HT1080 (cell line): Measurements from ENCODE around the gene ROR2. TPM values are rescaled to one million over a fixed set of nuclear protein-coding genes. Genes with fewer than 3 reads are reported as not detected.

Experiments
- DNase-seq: peaks from one replicate; pipeline ENCODE4 v3.0.0-alpha.2; 2015; ENCODE audit warnings: low read depth
- total RNA-seq: library from RNA; depleted of rRNA; stranded (reverse); fragments of >200 nt; shearing (Covaris generic); gene quantifications from 2 replicates; pipeline ENCODE4 v1.2.3, GENCODE V29; 2014

The ROR2 gene
- total RNA-seq, 1 experiment from 2014 or later: 0.29 TPM

DNA sequence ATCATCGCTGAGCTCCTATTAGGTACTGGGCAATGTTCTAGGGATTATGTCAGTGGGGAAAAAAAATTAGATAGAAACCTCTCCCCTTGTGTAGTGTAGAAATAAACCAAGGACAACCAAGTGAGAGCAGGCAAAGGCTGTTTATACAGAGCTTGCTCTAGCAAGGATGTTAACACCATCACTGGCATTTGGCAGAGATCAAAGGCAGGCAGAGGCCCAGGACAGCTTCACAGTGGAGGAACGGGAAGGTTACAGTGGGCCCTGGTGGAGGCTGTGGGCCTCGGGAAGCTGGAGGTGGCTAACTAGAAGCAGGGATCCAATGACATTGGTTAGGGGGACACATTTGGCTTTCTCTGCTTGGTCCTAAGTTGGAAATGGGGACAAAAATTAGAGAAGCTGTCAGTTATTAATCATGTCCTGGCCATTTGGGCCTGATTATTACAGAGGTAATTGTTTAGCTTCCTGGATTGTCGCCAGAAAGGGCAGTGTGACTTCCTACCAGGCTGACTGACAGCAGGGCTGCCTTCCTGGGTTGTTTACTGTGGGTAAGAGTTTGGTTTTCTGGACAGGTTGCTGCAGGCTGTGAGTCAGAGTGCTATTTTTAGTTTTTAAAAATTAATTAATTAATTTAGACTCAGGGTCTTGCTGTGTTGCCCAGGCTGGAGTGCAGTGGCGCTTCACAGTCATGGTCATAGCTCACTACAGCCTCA is 259.3 kb downstream of the ROR2 start:
- DNase-seq: no peak

DNA sequence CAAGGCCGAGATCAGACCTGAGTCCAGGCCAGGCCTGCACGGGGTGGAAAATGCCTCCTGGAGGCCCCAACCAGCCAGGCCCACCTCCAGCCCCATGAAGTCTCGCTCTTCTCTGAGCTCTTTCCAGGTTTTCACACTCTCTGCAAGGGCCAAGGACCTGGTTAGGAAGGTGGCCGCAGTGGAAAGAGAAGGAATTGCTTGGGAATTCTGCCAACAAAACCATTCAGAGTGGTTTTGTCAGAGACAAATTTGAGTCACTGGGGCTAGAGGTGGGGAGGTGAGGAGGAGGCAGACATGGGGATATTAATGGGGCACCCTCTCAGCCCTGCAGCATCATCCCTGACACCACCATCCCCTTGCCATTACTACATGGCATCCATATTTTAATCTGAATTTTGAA is 261.0 kb downstream of the ROR2 start:
- DNase-seq: no peak

DNA sequence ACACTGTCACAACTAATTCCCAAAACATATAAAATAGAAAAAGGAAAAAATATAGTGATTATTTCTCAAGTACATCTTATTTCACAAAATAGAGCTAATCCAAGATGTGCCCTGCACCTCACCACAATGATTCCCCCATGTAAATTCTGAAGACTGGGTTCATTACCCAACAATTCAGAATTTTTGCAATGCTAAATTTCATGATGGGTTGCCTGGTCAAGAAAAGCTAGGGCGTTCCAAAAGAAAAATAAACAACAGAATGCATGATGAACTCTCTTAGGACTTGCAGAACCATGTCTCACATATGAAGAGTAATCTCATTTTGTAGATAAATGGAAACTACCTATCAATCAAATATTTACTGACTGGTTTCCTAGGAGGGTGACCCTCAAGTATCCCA is 266.8 kb downstream of the ROR2 start:
- DNase-seq: no peak

DNA sequence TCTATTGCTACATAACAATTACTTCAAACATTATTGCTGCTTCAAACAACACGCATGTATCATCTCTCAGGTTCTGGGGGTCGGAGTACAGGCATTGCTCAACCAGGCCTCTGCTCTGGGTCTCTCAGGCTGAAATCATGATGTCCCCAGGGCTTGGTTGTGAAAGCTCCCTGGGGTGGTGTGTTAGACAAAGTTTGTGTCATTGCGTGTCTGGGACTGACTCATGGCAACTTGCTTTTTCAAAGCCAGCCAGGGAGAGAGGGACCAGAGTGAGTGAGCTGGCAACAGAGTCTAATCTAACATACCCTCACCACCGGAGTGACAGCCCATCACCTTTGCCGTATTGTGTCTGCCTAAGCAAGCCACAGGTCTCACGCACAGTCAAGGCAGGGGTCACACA is 267.2 kb downstream of the ROR2 start:
- DNase-seq: no peak

DNA sequence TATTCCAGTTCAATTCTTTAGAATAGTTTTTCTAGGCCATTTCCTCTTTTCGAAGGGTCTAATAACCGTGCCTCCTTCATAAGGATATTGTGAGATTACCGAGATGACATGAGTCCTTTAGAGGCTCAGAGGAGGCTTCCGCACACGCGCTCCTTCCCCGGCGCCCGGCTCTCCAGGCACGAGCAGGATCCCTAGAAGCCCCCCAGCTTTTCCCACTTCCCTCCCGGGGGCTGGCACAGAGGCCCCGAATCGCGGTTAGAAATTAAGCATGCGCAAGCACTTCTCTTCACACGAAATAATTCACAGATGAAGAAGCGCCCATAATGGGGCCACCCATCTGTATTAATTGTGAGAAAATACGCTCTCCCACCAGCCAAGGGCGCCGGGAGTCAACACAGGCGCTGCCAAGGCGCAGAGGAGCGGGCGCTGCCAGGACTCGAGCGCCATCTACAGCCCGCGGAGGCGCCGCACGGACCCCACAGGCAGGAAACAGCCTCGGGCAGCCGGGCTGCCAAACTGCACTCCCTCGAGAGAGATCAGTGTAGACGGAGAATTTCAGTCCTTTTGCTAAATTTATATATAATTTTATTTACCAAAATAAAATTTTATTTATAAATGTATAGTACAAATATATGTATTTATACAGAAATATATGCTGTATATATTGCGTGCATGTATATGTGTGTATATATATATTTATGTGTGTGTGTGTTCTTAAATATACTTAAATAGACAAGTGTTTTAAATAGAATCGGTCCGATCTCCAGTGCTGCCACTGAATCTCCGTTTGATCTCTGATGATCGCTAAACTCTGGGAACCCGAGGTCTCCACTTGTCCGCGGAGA is 268.3 kb downstream of the ROR2 start:
- DNase-seq: no peak

DNA sequence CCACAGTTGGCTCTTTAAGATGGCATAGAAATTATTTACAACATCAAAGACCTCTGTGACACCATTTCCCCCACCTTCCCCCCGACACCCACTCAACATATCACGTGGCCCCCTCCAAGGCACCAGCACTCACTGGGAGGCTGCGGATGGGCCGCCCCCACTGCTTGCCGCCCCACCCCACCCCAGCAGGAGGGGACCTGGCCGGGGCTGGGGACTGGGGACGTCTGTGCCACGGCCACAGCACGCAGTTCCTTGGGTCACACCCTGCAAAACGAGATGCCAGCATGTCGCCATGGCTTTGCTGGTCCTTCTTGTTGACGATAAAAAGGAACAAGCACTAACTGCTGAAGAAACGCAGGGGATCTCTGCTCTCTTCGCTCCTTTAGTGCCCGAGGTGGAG is 269.0 kb downstream of the ROR2 start:
- no peak for DNase-seq

DNA sequence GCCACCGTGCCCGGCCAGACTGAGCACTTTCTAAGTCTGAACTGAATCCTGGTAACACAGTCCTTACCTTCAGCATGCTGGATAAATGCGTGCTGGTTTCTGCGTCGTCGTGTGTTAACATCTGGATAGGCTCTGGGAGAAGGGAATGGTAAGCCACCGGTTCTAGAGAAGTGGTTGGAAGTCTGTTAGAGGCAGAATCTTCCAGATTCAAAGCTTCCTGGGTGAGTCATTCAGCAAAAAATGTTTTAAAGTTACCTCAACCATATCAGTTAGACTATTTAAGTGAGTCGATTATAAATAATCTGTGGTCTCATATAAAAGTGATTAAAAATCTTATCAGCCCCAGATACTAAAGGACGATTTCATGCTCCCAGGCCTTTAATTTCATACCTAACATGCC is 269.9 kb downstream of the ROR2 start:
- peak; percentile 4 for DNase-seq

DNA sequence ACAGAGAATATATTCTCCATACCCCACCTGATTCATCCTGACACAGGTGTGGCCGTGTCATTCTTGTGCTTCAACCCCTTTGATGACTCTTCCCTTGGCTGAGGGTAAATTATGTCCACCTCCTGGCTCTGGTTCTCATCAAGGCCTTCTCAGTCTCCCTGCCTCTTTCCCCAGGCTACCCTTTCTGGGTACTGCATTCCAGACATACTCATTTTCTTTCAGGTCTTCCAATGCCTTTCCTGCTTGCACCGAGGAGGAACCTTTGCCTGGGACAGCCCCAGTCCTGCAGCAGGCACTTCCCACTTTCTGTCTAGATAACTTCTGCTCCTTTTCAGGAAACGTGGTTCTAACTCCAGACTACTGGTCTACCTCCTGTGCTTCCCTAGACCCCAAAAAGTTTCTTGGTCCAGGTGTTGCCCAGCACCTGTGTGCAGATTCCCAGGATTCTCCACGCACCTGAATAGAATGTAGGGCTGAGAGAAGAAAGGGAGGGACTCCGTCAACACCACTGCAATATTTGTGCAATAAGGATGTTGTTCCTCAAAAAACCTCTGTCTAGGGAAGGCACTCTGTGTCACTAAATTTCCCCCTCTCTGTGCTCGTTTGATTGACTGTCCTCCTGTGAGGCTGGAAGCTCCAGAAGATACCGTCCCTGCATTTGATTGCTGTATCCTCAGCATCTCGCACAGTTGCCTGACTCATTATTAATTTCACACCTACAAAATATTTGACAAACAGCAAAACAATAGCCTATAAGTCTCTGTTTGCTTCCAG is 271.0 kb downstream of the ROR2 start:
- no peak for DNase-seq

DNA sequence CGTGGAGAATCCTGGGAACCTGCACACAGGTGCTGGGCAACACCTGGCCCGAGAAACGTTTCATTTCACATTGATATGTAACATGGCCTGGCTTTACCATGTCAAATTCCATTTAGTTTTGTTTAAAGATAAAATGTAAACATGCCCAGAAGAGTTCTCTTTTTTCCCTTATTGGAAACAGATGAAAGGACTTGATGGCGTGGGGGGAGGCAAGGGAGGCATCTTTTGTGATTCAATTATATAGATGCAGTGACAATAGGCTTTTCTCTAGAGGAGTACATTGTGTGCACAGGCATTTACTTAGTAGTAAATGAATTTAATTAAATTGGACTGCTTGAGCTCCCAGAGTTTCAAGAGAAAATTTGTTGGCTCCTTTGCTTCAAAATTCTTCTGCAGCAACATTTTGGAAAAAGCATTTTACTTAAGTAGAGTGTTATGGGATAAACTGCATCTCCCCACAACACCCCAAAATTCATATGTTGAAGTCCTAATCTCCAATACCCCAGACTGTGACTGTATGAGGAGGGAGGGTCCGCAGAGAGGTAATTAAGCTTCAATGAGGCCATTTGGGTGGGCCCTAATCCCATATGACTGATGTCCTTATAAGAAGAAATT is 272.1 kb downstream of the ROR2 start:
- no peak for DNase-seq

DNA sequence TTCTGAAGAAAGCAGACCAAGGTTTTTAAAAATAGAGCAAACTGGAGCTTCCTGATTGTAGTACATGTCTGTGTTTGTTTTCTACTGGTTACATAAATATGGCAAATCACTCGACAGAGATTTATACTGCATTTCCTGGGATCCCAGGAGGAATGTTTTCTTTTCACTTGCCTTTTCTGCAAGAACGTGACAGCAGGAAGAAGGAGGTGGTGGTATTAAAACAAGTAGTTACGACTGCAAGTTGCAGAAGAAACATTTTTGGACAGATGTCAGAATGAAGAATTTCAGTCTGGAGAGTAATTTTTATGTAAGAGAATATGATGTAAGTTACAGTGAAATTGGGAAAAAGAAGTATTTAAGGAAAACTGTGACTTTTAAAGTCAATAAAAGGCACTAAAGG is 272.7 kb downstream of the ROR2 start:
- DNase-seq: no peak

DNA sequence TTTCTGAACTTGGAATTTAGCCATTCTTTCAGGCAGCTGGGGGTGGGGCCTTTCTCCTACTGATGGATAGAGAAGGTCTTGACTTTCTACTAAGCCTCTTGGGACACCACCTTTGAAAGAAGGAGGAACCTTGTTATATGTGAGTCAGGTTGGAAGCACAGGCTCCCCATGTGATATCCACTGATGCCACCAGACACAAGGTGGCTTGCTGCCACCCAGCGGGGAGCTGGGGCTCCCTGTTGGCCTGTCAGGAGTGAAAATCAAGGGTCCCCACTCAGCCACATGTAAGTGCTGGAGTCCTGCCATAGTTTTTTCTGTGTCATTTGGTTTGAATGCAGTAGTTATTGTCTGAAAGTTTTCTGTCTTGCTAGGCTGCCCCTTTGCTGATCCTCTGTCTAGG is 274.0 kb downstream of the ROR2 start:
- peak; percentile 29 for DNase-seq

DNA sequence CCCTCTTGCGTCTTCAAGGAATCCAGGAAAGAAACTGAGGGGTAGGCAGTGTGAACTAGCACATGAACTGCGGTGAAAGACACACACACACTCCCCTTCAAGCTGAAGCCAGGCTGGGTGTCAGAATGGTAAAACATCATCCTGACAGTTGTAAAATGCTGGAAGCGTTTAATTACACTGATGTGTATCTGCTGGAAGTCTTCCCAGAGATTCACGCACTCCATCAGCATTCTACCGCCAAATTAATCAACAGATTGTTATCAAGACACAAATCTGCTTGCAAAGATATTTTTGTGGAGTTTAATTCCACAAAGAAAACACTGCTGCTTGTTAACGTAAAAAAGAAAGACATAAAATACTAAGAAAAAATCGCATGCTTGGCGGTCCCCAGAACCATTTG is 285.4 kb downstream of the ROR2 start:
- DNase-seq: no peak

DNA sequence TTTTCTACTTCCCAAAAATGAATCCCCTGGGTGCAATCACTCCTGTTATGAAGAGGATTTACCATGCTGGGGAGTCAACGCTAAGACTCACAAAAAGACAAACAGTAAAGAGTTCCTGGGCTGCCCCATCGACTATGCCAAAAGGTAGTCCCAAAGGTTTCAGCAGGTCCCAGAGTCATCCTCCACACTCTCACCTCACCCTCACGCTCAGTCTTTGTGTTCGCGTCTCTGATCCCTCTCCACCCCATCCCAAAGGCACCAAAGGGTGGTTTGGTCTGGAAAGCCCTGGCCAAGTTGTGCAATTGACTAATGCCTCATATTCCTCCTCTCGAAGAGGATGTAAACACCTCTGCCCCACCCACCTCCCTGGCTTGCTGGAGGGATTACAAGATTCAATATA is 286.2 kb downstream of the ROR2 start:
- DNase-seq: no peak

DNA sequence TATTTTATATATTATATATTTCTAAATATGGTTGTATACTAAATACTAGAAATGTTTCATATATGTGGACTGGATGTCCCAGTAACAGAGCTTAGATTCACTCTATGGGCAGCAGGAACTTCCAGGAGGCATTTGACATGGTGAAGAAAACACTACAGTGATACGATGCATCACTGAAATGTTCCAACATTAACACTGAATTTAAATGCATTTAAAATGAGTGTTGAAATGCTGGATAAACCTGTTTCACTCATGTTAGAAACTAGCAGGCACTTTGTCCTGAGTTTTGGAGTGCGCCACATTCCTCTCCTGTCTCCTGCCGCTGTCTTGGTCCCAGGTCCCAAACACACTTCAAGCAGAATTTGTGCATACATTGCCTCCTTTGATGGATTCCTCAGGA is 288.6 kb downstream of the ROR2 start:
- no peak for DNase-seq

DNA sequence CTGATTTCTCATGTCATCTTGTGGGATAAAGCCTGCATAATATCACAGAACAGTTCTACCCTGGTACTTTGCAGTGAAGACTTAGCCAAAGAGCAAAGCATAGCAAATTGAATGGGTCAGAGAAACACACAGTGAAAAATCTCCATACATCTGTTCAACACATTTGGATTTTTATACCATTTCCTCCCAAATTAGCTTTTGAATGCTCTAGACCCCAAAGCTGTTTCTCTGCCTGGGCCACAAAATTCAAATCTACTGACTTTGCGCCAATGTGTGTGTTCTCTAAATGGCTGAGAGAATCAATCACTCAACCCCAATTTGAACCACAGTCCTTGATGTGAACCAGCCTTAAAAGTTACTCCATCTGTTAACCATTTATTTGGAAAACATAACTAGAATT is 289.5 kb downstream of the ROR2 start:
- DNase-seq: no peak

DNA sequence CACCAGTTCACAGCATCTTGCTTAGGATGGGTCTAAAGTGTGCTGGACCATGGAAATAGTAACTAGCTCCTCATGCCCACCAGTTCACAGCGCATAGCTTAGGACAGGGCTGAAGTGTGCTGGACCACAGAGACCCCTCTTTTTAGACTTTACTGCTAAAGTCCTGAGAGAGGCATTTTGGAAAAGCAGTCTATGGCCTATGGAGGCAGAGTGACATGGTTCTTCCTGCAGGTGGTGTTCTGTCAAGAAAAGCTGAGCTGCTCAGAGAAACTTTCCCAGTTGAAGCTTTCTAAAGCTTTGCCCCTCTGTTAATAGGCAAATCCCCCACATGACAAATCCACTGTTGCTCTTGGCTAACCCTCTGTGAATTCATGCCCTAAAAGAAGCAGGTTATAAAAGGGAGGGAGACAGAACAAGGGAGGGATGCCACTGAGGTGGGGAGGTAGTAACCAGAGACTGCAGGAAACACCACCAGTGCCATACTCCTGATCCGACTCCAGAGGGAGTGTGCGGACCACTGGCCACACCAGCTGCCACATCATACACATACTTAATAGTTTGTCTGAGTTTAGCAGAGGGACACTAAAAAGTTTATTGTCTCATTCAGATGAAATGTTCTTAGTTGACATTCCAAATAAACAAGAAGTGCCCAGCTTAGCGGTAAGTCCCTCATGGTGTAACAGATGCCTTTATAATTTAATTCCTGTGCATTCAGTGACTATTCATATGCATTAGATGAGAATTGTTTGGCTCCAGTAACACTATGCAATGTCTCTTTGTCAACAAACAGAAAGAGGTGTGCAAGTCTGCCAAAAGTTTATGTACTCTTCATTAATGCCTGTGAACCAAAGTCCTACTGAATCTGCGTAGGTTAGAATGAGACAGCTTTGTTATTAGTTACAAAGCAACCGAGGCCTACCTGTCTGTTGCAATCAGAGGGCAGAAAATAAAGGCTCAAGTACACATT is 290.2 kb downstream of the ROR2 start:
- DNase-seq: peak; percentile 16

DNA sequence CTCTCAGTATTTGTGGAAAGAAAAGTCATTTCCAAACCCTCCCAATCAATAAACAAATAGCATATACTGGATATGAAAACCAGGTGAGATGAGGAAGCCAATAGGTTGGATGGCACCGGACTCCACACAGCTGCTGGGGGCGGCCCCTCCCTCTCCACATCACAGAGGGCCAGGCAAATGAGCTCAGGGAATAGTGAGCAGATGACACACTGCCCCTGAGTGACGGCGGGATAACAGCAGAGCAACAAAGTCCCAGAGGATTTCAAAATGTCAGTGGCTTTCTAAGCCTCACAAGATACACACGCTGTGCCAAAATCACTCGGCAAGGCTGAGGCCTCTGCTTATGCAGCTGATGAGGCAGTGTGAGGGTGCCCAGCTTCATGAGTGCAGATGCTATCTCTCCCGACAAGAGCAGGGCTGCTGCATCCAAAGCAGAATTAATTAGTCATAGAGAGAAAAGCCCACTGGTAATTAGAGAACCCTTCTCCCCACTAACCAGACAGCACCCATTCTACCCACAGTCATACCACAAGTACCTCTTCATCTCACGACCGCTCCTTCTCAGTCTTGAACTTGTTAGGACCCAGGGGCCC is 291.4 kb downstream of the ROR2 start:
- no peak for DNase-seq

DNA sequence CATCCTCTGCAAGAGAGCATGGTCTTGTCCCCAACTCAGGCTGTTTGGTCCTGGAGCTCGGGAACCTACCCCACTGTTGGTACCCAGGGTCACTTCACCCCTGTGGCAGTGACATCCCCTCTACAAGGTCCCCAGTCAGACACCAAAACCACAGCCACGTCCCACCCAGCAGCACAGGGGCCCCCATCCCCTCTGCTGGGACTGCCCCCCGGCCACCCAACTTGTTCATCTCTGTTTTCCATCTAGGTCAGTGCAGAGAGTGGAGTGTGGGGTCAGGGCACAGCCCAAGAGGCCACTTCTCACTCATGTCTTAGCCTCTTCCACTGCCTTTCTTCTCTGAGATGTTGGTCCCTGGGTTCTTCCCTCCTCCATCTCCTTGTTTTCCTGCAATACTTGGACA is 292.5 kb downstream of the ROR2 start:
- no peak for DNase-seq

DNA sequence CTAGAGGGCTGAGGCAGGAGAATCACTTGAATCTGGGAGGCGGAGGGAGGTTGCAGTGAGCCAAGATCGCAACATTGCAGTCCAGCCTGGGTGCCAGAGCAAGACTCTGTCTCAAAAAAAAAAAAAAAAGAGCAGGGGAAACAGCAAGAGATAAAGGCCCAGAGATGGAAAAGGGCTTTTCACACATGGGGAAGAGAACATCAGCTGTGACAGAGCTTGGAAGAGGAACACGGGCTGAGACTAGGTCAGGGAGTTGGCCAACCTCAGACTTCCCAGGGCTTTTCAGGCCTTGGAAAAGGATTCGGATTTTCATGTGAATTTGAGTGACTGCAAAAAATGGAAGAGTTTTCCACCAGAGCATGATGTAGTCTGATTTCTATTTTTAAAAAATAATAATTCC is 294.4 kb downstream of the ROR2 start:
- DNase-seq: no peak

DNA sequence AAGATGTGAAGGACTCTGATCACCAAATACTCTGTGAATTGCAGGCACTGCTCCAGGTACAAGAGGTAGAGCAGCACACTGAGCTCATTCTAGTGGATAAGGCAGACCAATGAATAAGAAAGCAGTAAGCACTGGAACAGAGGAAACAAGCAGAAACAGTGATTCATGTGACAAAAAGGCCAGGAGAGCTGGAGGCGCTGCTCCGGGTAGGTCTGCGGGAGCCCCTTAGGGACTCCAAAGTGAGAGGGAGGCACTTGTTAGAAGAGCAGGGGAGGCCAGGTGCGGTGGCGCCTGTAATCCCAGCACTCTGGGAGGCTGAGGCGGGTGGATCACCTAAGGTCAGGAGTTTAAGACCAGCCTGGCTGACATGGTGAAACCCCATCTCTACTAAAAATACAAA is 294.8 kb downstream of the ROR2 start:
- DNase-seq: no peak
